ENCODE data around the gene RHOBTB1. TPM values are rescaled to one million over a fixed set of nuclear protein-coding genes. Genes with fewer than 3 reads are reported as not detected.

RHOBTB1 gene
- total and polyA plus RNA-seq, 9 of the 15 experiments (the other 6 are each of a cell fraction or from before 2014, with no cell fraction given) = 1.7 to 11.7 (median 9.3) TPM

DNA sequence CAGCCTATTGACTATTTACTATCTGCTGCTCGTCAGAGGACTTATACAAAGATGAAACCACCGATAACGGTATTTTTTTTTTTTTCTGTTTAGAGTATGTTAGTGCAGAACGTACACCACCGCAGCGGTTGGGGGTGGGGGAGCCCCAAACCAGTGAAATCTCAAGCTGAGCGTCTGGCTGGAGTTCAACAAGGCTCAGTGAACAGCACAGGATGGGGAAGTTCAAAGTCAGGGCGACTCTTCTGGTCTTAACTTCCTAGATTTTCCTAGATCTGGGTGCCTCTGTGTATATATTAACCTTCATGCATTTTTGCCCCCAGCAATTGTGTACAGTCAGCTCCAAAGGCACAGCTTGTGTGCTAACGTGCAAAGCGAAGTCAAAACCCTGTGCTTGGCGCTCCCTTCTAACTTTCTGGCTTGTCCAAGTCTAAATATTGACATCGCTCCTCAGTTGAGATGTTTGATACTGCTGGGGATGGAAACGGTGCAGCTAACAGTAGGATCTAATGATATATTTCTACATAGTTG lies 1.1 kb downstream of the RHOBTB1 start (continued):
- TF ChIP-seq, protein P1, sequence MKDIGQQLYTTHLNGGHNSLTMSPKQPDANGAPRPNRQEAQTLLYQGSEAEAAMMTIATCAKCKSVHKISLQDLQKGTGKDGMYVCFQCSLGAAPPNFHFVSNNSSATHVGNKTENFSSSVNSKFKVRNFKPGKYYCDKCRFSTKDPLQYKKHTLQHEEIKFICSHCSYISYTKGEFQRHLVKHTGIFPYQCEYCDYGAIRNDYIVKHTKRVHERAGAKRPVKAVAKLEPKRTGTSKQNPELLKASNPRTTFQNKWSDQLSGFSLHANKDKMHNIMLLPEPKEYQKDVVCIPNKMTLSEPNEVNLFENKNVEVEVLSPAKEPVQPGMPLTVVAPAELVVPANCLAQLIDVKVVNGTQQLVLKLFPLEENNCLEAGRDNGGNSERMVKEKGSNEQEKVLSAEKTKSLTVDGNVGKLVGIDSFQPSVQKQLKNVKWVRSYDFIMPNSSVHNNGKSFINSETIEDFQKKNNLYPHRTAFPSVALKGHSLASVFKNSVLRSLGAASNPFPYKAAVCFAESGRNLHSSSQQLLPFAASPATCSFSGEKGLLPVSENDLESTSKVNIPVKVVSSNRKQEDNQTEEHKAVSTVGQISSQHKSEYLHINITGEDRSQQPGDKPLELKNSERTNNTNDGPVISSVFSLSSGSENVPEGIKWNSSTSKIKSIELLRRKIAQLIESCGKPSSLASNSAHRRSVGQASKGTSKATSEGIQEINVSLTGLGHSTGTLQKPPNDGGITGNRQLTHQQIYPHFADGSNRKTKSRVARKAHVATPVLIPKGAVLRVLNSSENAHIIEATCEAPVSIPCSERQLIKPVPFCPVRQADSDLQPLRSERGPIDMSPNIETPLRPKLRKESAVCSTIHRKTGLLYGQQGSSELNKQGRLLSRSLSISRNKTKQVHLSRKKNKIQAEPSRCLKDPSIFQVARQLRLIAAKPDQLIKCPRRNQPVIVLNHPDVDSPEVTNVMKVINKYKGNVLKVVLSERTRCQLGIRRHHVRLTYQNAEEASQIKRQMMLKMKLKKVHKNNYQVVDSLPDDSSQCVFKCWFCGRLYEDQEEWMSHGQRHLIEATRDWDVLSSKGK (CRISPR knock-in tag; IDR thresholded peaks at IDR 0.05) = no peak
- TF ChIP-seq EZH2 (IDR thresholded peaks at IDR 0.05; ENCODE audit: borderline replicate concordance, low read depth, low read length) (no peak), FOXA1 (IDR thresholded peaks at IDR 0.05; ENCODE audit: borderline replicate concordance) (no peak), NR4A1 (CRISPR knock-in tag; IDR thresholded peaks at IDR 0.05) (no peak), NR4A1 (tag; IDR thresholded peaks at IDR 0.05) (no peak), CBX8 (IDR thresholded peaks at IDR 0.05; ENCODE audit: borderline replicate concordance, extremely low read depth, low read depth, low read length, poor library complexity, severe bottlenecking) (no peak), KAT7 (CRISPR knock-in tag; IDR thresholded peaks at IDR 0.05; ENCODE audit: borderline replicate concordance) (no peak)
- TF ChIP-seq, protein P2, sequence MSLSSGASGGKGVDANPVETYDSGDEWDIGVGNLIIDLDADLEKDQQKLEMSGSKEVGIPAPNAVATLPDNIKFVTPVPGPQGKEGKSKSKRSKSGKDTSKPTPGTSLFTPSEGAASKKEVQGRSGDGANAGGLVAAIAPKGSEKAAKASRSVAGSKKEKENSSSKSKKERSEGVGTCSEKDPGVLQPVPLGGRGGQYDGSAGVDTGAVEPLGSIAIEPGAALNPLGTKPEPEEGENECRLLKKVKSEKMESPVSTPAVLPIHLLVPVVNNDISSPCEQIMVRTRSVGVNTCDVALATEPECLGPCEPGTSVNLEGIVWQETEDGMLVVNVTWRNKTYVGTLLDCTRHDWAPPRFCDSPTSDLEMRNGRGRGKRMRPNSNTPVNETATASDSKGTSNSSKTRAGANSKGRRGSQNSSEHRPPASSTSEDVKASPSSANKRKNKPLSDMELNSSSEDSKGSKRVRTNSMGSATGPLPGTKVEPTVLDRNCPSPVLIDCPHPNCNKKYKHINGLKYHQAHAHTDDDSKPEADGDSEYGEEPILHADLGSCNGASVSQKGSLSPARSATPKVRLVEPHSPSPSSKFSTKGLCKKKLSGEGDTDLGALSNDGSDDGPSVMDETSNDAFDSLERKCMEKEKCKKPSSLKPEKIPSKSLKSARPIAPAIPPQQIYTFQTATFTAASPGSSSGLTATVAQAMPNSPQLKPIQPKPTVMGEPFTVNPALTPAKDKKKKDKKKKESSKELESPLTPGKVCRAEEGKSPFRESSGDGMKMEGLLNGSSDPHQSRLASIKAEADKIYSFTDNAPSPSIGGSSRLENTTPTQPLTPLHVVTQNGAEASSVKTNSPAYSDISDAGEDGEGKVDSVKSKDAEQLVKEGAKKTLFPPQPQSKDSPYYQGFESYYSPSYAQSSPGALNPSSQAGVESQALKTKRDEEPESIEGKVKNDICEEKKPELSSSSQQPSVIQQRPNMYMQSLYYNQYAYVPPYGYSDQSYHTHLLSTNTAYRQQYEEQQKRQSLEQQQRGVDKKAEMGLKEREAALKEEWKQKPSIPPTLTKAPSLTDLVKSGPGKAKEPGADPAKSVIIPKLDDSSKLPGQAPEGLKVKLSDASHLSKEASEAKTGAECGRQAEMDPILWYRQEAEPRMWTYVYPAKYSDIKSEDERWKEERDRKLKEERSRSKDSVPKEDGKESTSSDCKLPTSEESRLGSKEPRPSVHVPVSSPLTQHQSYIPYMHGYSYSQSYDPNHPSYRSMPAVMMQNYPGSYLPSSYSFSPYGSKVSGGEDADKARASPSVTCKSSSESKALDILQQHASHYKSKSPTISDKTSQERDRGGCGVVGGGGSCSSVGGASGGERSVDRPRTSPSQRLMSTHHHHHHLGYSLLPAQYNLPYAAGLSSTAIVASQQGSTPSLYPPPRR (CRISPR knock-in tag; IDR thresholded peaks at IDR 0.05; ENCODE audit: borderline replicate concordance) = no peak
- TF ChIP-seq, protein P3, sequence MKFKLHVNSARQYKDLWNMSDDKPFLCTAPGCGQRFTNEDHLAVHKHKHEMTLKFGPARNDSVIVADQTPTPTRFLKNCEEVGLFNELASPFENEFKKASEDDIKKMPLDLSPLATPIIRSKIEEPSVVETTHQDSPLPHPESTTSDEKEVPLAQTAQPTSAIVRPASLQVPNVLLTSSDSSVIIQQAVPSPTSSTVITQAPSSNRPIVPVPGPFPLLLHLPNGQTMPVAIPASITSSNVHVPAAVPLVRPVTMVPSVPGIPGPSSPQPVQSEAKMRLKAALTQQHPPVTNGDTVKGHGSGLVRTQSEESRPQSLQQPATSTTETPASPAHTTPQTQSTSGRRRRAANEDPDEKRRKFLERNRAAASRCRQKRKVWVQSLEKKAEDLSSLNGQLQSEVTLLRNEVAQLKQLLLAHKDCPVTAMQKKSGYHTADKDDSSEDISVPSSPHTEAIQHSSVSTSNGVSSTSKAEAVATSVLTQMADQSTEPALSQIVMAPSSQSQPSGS (CRISPR knock-in tag; IDR thresholded peaks at IDR 0.05) = no peak
- TF ChIP-seq, protein P4, sequence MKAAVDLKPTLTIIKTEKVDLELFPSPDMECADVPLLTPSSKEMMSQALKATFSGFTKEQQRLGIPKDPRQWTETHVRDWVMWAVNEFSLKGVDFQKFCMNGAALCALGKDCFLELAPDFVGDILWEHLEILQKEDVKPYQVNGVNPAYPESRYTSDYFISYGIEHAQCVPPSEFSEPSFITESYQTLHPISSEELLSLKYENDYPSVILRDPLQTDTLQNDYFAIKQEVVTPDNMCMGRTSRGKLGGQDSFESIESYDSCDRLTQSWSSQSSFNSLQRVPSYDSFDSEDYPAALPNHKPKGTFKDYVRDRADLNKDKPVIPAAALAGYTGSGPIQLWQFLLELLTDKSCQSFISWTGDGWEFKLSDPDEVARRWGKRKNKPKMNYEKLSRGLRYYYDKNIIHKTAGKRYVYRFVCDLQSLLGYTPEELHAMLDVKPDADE (conservative IDR thresholded peaks at IDR 0.05; ENCODE audit: control insufficient read depth, low read depth, low read length) = no peak
- TF ChIP-seq, protein P5, sequence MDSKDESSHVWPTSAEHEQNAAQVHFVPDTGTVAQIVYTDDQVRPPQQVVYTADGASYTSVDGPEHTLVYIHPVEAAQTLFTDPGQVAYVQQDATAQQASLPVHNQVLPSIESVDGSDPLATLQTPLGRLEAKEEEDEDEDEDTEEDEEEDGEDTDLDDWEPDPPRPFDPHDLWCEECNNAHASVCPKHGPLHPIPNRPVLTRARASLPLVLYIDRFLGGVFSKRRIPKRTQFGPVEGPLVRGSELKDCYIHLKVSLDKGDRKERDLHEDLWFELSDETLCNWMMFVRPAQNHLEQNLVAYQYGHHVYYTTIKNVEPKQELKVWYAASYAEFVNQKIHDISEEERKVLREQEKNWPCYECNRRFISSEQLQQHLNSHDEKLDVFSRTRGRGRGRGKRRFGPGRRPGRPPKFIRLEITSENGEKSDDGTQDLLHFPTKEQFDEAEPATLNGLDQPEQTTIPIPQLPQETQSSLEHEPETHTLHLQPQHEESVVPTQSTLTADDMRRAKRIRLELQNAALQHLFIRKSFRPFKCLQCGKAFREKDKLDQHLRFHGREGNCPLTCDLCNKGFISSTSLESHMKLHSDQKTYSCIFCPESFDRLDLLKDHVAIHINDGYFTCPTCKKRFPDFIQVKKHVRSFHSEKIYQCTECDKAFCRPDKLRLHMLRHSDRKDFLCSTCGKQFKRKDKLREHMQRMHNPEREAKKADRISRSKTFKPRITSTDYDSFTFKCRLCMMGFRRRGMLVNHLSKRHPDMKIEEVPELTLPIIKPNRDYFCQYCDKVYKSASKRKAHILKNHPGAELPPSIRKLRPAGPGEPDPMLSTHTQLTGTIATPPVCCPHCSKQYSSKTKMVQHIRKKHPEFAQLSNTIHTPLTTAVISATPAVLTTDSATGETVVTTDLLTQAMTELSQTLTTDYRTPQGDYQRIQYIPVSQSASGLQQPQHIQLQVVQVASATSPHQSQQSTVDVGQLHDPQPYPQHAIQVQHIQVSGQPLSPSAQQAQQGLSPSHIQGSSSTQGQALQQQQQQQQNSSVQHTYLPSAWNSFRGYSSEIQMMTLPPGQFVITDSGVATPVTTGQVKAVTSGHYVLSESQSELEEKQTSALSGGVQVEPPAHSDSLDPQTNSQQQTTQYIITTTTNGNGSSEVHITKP (IDR thresholded peaks at IDR 0.05; ENCODE audit: partially characterized antibody) = peak; percentile 67

Measured in K562 (cell line).